Measurements from ENCODE around the gene BPIFB3. TPM values are rescaled to one million over a fixed set of nuclear protein-coding genes. Genes with fewer than 3 reads are reported as not detected.
A peak's percentile ranks its signal among the peaks of the same experiment; 100 is the strongest.

The BPIFB3 gene
- total and polyA plus RNA-seq, 2 of the 13 experiments (the other 11 are each of a cell fraction or from before 2014, with no cell fraction given) = 0.09 TPM; not detected in 1

GRCh38 chr20:33026779-33027759, 26.6 kb upstream of the BPIFB3 start (continued):
- TF ChIP-seq HIC2 (CRISPR knock-in tag; IDR thresholded peaks at IDR 0.05; ENCODE audit: low read depth) (no peak), ADNP (CRISPR knock-in tag; IDR thresholded peaks at IDR 0.05) (no peak), LCORL (IDR thresholded peaks at IDR 0.05) (no peak), LCORL (CRISPR knock-in tag; IDR thresholded peaks at IDR 0.05) (peak; percentile 36; the same call in 1 of the 2 replicates), SP140L (CRISPR knock-in tag; IDR thresholded peaks at IDR 0.05; ENCODE audit: borderline replicate concordance) (no peak), ZNF557 (CRISPR knock-in tag; IDR thresholded peaks at IDR 0.05) (0 out of 2 replicates have a peak, but pooled peaks have one; percentile 6), ZBTB2 (CRISPR knock-in tag; IDR thresholded peaks at IDR 0.05; ENCODE audit: low read depth) (no peak), GPN1 (CRISPR knock-in tag; IDR thresholded peaks at IDR 0.05; ENCODE audit: borderline replicate concordance) (no peak), ZNF556 (CRISPR knock-in tag; IDR thresholded peaks at IDR 0.05; ENCODE audit: borderline replicate concordance) (no peak), ETS1 (CRISPR knock-in tag; IDR thresholded peaks at IDR 0.05) (0 out of 2 replicates have a peak, but pooled peaks have one; percentile 80), ZNF138 (CRISPR knock-in tag; IDR thresholded peaks at IDR 0.05; ENCODE audit: low read depth) (no peak), FUBP1 (CRISPR knock-in tag; IDR thresholded peaks at IDR 0.05; ENCODE audit: borderline replicate concordance) (no peak), ZNF790 (CRISPR knock-in tag; IDR thresholded peaks at IDR 0.05; ENCODE audit: borderline replicate concordance) (peak; percentile 73; the same call in 1 of the 2 replicates), ZNF225 (CRISPR knock-in tag; IDR thresholded peaks at IDR 0.05) (peak; percentile 29; the same call in 1 of the 2 replicates), KDM5B (CRISPR knock-in tag; IDR thresholded peaks at IDR 0.05; ENCODE audit: borderline replicate concordance) (no peak), ZFP41 (CRISPR knock-in tag; IDR thresholded peaks at IDR 0.05; ENCODE audit: borderline replicate concordance) (no peak), SNAPC2 (CRISPR knock-in tag; IDR thresholded peaks at IDR 0.05) (no peak; the same call in 1 of the 2 replicates), KMT2A (CRISPR knock-in tag; IDR thresholded peaks at IDR 0.05) (no peak; the same call in 1 of the 2 replicates), ZNF891 (CRISPR knock-in tag; IDR thresholded peaks at IDR 0.05) (peak; percentile 83), ZNF816 (CRISPR knock-in tag; IDR thresholded peaks at IDR 0.05; ENCODE audit: borderline replicate concordance) (no peak), MYNN (CRISPR knock-in tag; IDR thresholded peaks at IDR 0.05; ENCODE audit: low read depth) (no peak), ZEB1 (IDR thresholded peaks at IDR 0.05; ENCODE audit: insufficient replicate concordance, low read depth) (peak; percentile 18), SP4 (CRISPR knock-in tag; IDR thresholded peaks at IDR 0.05) (peak; percentile 14; the same call in 1 of the 2 replicates)
